Measurements from ENCODE around the gene MPC1L. TPM values are rescaled to one million over a fixed set of nuclear protein-coding genes. Genes with fewer than 3 reads are reported as not detected.

Gene MPC1L
- total and polyA plus RNA-seq, 2 of the 4 experiments (the other 2 are of a cell fraction), result not detected

DNA sequence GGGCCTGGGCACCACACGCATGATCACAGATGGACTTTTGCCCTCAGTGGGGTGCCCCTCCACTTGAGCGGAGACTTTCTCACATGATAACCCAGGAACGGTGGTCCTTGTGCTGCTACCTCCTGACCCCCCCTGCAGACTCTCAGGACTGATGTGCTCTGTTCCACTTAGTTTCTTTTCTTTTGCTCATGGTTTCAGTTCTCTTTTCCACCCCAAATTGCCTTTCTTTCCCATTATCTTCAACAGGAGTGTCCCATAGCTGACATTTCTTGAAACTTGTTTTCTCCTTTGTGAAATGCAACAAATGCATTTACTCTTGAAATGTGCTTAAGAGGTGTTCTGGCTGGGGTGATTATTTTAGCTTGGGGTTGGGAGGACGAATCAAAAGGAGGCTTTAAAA, 9.0 kb downstream of the MPC1L start:
- H3K23ac ChIP-seq (ENCODE audit: low read depth, low read length), result no peak overlapping the region
- H4K8ac ChIP-seq (ENCODE audit: low read depth in 2 of 2, low read length in 2 of 2), result no peak overlapping the region
- peaks cover under 1% of the 10 kb centered on the region; the same call in 1 of the 2 replicates for H3K9me1 ChIP-seq (ENCODE audit: insufficient read depth, low read length)
- dilution Hi-C loops (cut with HindIII; ENCODE audit: low sequenced_read_pairs, unreplicated experiment) (no loop called here), in situ Hi-C loops (cut with MboI; ENCODE audit: low sequenced_read_pairs) (no loop called here), intact Hi-C loops (cut with micrococcal nuclease) (no loop called here)
- ChIA-PET POLR2A (ENCODE audit: unreplicated experiment) (no interaction called here), CTCF (interaction anchor here (1.3 kb wide), 1 partner anchor 20 kb away, joined by 4 read pairs; no protein-coding TSS in a partner anchor)
- no peak overlapping the region for H3K18ac ChIP-seq (ENCODE audit: low read depth, low read length)
- H3K4me2 ChIP-seq (ENCODE audit: low read depth, low read length), result no peak overlapping the region
- no peak overlapping the region for H3K4ac ChIP-seq (ENCODE audit: low read depth, low read length)
- H2AFZ ChIP-seq (replicated peaks; ENCODE audit: low read length, poor library complexity), result no peak overlapping the region
- H4K91ac ChIP-seq (ENCODE audit: insufficient read depth, low read depth, low read length), result no peak overlapping the region
- H3K9me3 ChIP-seq (ENCODE audit: control insufficient read depth, insufficient read depth, low read length), result no peaks in the 10 kb centered on the region
- H2BK5ac ChIP-seq (ENCODE audit: low read depth, low read length, poor library complexity, severe bottlenecking), result no peak overlapping the region
- H3K14ac ChIP-seq (replicated peaks; ENCODE audit: low read depth, low read length), result no peak overlapping the region
- peaks cover 2 to 4% of the 10 kb centered on the region in 2 experiments; a peak in 1 of 4 replicates for H3K79me1 ChIP-seq (ENCODE audit: low read depth in 1 of 2, low read length in 2 of 2)
- no peak overlapping the region for H2BK15ac ChIP-seq (ENCODE audit: low read depth, low read length)
- BruUV-seq (replicated peaks), result no TSS peak
- peaks cover 43% of the 10 kb centered on the region for H3K36me3 ChIP-seq (ENCODE audit: control insufficient read depth, insufficient read depth, low read length)
- TF ChIP-seq POLR2A (IDR thresholded peaks at IDR 0.05; ENCODE audit: low read depth, low read length) (no peak), CHD1 (IDR thresholded peaks at IDR 0.05; ENCODE audit: low read depth, low read length) (no peak), RCOR1 (IDR thresholded peaks at IDR 0.05; ENCODE audit: insufficient replicate concordance, low read length) (no peak), FOS (IDR thresholded peaks at IDR 0.05; ENCODE audit: low read depth, low read length) (no peak), NFE2L2 (IDR thresholded peaks at IDR 0.05; ENCODE audit: low read depth, low read length) (no peak), CEBPB (IDR thresholded peaks at IDR 0.05; ENCODE audit: low read depth, low read length) (no peak), RFX5 (IDR thresholded peaks at IDR 0.05; ENCODE audit: low read depth, low read length) (no peak), SMC3 (IDR thresholded peaks at IDR 0.05; ENCODE audit: low read depth, low read length) (no peak), MXI1 (IDR thresholded peaks at IDR 0.05; ENCODE audit: borderline replicate concordance, low read depth, low read length) (no peak), RAD21 (IDR thresholded peaks at IDR 0.05; ENCODE audit: low read length) (no peak), USF2 (IDR thresholded peaks at IDR 0.05; ENCODE audit: low read depth, low read length) (no peak), MAFK (IDR thresholded peaks at IDR 0.05; ENCODE audit: low read depth, low read length) (no peak), MAZ (IDR thresholded peaks at IDR 0.05; ENCODE audit: borderline replicate concordance, low read depth, low read length) (no peak), BHLHE40 (IDR thresholded peaks at IDR 0.05; ENCODE audit: low read depth, low read length) (no peak)
- TF ChIP-seq, protein P1, sequence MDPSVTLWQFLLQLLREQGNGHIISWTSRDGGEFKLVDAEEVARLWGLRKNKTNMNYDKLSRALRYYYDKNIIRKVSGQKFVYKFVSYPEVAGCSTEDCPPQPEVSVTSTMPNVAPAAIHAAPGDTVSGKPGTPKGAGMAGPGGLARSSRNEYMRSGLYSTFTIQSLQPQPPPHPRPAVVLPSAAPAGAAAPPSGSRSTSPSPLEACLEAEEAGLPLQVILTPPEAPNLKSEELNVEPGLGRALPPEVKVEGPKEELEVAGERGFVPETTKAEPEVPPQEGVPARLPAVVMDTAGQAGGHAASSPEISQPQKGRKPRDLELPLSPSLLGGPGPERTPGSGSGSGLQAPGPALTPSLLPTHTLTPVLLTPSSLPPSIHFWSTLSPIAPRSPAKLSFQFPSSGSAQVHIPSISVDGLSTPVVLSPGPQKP (IDR thresholded peaks at IDR 0.05; ENCODE audit: borderline replicate concordance, low read depth, low read length), result no peak
- TF ChIP-seq, protein P2, sequence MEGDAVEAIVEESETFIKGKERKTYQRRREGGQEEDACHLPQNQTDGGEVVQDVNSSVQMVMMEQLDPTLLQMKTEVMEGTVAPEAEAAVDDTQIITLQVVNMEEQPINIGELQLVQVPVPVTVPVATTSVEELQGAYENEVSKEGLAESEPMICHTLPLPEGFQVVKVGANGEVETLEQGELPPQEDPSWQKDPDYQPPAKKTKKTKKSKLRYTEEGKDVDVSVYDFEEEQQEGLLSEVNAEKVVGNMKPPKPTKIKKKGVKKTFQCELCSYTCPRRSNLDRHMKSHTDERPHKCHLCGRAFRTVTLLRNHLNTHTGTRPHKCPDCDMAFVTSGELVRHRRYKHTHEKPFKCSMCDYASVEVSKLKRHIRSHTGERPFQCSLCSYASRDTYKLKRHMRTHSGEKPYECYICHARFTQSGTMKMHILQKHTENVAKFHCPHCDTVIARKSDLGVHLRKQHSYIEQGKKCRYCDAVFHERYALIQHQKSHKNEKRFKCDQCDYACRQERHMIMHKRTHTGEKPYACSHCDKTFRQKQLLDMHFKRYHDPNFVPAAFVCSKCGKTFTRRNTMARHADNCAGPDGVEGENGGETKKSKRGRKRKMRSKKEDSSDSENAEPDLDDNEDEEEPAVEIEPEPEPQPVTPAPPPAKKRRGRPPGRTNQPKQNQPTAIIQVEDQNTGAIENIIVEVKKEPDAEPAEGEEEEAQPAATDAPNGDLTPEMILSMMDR (conservative IDR thresholded peaks at IDR 0.05; ENCODE audit: low read depth, low read length), result no peak
- no peak overlapping the region for H3K9ac ChIP-seq (ENCODE audit: low read depth, low read length)
- H3K27ac ChIP-seq (ENCODE audit: insufficient read depth, low read length), result no peak overlapping the region
- H3K4me3 ChIP-seq (ENCODE audit: insufficient read depth, low read depth, low read length), result no peak overlapping the region
- H3K27me3 ChIP-seq (ENCODE audit: control insufficient read depth, insufficient read depth, low read length), result peaks cover 10% of the 10 kb centered on the region; the same call in 1 of the 2 replicates
- WGBS, 2 experiments (ENCODE audit: extremely low coverage in 2 of 2, insufficient read length in 1 of 2), result 74% methylated on average over 3 of the region's 4 CpGs; no CpG with 5 or more reads in 1 of the 2 experiments
- DNase-seq (no peak), ATAC-seq (ENCODE audit: low read depth) (no peak)
- H4K5ac ChIP-seq (ENCODE audit: low read depth, low read length), result no peak overlapping the region
- no peak overlapping the region for H2BK20ac ChIP-seq (ENCODE audit: low read depth, low read length)
- H2BK120ac ChIP-seq (ENCODE audit: low read depth, low read length), result no peak overlapping the region
- H3K56ac ChIP-seq (ENCODE audit: extremely low read depth, insufficient read depth, low read length), result no peak overlapping the region
- H2AK9ac ChIP-seq (replicated peaks; ENCODE audit: low read depth, low read length, poor library complexity), result no peak overlapping the region
- peaks cover 2% of the 10 kb centered on the region; the same call in 1 of the 2 replicates for H3K4me1 ChIP-seq (ENCODE audit: control insufficient read depth, insufficient read depth, low read length)
- peaks cover 1% of the 10 kb centered on the region; the same call in 1 of the 2 replicates for H4K20me1 ChIP-seq (ENCODE audit: insufficient read depth, low read length)
- H2AK5ac ChIP-seq (ENCODE audit: low read depth, low read length), result no peak overlapping the region

Data from IMR-90 (cell line).